SU-DHL-6 (cell line): ENCODE data around the gene FBXO31.

ENCODE experiments used
- EZH2phosphoT487 ChIP-seq: fragments of 200-600 bp; sonication (generic), shearing (Covaris generic); conservative IDR thresholded peaks from 2 replicates; pipeline ENCODE4 v1.6.1; 2018; ENCODE audit warnings: mild to moderate bottlenecking, antibody characterized with exemption, low read length, moderate library complexity, mixed read lengths
- TF ChIP-seq, protein P1 (sequence below): fragments of 200-600 bp; sonication (generic); IDR thresholded peaks from one replicate; pipeline ENCODE4 v1.5.1; 2017; ENCODE audit warnings: antibody characterized with exemption, mild to moderate bottlenecking, low read length, moderate library complexity; ENCODE audit not compliant: insufficient read depth, poor library complexity, severe bottlenecking

DNA sequence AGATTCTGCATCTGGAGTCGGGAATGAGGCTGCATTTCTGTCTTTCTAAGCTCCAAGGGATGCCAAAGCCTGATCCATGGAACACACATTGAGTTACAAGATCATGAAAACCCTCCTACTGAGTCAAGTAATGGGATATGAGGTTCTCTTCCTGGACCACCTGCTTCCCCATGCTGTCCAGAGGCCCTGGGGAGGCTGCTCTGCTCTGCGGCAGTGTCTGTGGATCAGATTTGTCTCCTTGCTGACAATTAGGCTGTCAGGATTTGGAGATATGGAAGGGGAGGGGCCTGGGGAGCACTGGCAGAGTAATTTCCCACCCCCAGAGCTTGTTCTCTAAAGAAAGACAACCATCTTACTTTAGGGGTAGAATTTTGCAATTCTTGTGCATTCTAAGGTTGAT, 99.4 kb downstream of the FBXO31 start:
- TF ChIP-seq, protein P1, sequence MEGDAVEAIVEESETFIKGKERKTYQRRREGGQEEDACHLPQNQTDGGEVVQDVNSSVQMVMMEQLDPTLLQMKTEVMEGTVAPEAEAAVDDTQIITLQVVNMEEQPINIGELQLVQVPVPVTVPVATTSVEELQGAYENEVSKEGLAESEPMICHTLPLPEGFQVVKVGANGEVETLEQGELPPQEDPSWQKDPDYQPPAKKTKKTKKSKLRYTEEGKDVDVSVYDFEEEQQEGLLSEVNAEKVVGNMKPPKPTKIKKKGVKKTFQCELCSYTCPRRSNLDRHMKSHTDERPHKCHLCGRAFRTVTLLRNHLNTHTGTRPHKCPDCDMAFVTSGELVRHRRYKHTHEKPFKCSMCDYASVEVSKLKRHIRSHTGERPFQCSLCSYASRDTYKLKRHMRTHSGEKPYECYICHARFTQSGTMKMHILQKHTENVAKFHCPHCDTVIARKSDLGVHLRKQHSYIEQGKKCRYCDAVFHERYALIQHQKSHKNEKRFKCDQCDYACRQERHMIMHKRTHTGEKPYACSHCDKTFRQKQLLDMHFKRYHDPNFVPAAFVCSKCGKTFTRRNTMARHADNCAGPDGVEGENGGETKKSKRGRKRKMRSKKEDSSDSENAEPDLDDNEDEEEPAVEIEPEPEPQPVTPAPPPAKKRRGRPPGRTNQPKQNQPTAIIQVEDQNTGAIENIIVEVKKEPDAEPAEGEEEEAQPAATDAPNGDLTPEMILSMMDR: no peak
- no peak for TF ChIP-seq EZH2phosphoT487
